ENCODE results near the gene LRRC74B. TPM values are rescaled to one million over a fixed set of nuclear protein-coding genes. Genes with fewer than 3 reads are reported as not detected.

The LRRC74B gene
- polyA plus RNA-seq, 1 of the 3 experiments (the other 2 are of a cell fraction): 0.03 TPM

- 73% methylated on average over 6 of the region's 12 CpGs for WGBS (ENCODE audit: low lambda C conversion rate)
- Histone ChIP-seq H3K4me2 (no peak overlapping the region), H3K9me3 (no peaks in the 10 kb centered on the region), H4K20me1 (ENCODE audit: insufficient read depth) (no peaks in the 10 kb centered on the region), H3K27me3 (ENCODE audit: insufficient read depth) (no peaks in the 10 kb centered on the region), H3K27ac (ENCODE audit: low read depth in 2 of 2, low read length in 1 of 2) (no peak overlapping the region), H3K9ac (no peak overlapping the region), H3K4me1 (ENCODE audit: control insufficient read depth in 1 of 2, insufficient read depth in 2 of 2, low read depth in 1 of 2, low read length in 1 of 2) (peaks cover 0 to 21% of the 10 kb centered on the region in 2 experiments; a peak in 1 of 4 replicates), H3K79me2 (ENCODE audit: insufficient read depth) (no peaks in the 10 kb centered on the region), H3K36me3 (replicated peaks in 1 of 2; ENCODE audit: control insufficient read depth in 1 of 2, insufficient read depth in 2 of 2, low read length in 1 of 2) (no peaks in the 10 kb centered on the region), H3K4me3 (ENCODE audit: low read depth in 2 of 2, low read length in 1 of 2) (no peak overlapping the region), H3F3A (replicated peaks; ENCODE audit: insufficient read depth) (no peaks in the 10 kb centered on the region), H3K9me2 (no peaks in the 10 kb centered on the region), H2AFZ (ENCODE audit: low read depth) (no peak overlapping the region)
- no peak for TF ChIP-seq JUND (IDR thresholded peaks at IDR 0.05)
- TF ChIP-seq YY1 (IDR thresholded peaks at IDR 0.05; ENCODE audit: low read depth): no peak
- TF ChIP-seq RFX5 (IDR thresholded peaks at IDR 0.05; ENCODE audit: low read length): no peak
- no peak for TF ChIP-seq EZH2phosphoT487 (IDR thresholded peaks at IDR 0.05; ENCODE audit: borderline replicate concordance, low read depth)
- TF ChIP-seq NRF1 (IDR thresholded peaks at IDR 0.05; ENCODE audit: low read depth, low read length): no peak
- TF ChIP-seq MXI1 (IDR thresholded peaks at IDR 0.05; ENCODE audit: low read depth, low read length): no peak
- TF ChIP-seq USF1 (IDR thresholded peaks at IDR 0.05; ENCODE audit: borderline replicate concordance, low read depth): no peak
- TF ChIP-seq FOXJ3 (CRISPR knock-in tag; IDR thresholded peaks at IDR 0.05): no peak
- TF ChIP-seq PBX3 (IDR thresholded peaks at IDR 0.05): no peak
- TF ChIP-seq CTCF (IDR thresholded peaks at IDR 0.05): no peak
- TF ChIP-seq FOXM1 (IDR thresholded peaks at IDR 0.05; ENCODE audit: low read depth): no peak
- TF ChIP-seq RXRA (IDR thresholded peaks at IDR 0.05; ENCODE audit: borderline replicate concordance, low read depth): no peak
- no peak for TF ChIP-seq GATA2 (CRISPR knock-in tag; IDR thresholded peaks at IDR 0.05)
- TF ChIP-seq RAD21 (IDR thresholded peaks at IDR 0.05; ENCODE audit: low read length): no peak
- no peak for TF ChIP-seq TEAD4 (IDR thresholded peaks at IDR 0.05; ENCODE audit: borderline replicate concordance, insufficient read depth)
- no peak for TF ChIP-seq REST (IDR thresholded peaks at IDR 0.05; ENCODE audit: low read depth, low read length)
- TF ChIP-seq EP300 (IDR thresholded peaks at IDR 0.05; ENCODE audit: borderline replicate concordance in 1 of 2, low read depth in 1 of 2, low read length in 1 of 2): no peak
- TF ChIP-seq POLR2AphosphoS5 (IDR thresholded peaks at IDR 0.05; ENCODE audit: low read depth, low read length): no peak
- POLR2A ChIA-PET: interaction anchor here (0.9 kb wide), 1 partner anchor 10 kb away, joined by 4 read pairs; no protein-coding TSS in a partner anchor
- DNase-seq: no peak
- CTCF ChIA-PET: no interaction called here
Measured at GRCh38 chr22:21029486-21030025, 16.2 kb upstream of the LRRC74B start.

Data from SK-N-SH (cell line).